ENCODE results near the gene INHBE.

DNA sequence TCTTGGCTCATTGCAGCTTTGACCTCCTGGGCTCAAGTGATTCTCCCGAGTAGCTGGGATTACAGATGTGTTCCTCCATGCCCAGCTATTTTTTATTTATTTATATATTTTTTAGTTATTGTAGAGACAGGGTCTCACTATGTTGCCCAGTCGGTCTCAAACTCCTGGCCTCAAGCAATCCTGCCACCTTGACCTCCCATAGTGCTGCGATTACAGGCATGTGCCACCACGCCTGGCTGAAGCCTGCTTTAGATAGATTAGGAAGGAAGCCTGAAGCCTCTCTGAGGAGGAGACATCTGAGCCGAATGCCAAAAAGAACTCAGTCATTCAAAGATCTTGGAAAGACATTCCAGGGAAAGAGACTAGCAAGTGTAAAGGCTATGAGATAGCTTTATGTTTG, 10.4 kb upstream of the INHBE start:
- TF ChIP-seq, protein P1, sequence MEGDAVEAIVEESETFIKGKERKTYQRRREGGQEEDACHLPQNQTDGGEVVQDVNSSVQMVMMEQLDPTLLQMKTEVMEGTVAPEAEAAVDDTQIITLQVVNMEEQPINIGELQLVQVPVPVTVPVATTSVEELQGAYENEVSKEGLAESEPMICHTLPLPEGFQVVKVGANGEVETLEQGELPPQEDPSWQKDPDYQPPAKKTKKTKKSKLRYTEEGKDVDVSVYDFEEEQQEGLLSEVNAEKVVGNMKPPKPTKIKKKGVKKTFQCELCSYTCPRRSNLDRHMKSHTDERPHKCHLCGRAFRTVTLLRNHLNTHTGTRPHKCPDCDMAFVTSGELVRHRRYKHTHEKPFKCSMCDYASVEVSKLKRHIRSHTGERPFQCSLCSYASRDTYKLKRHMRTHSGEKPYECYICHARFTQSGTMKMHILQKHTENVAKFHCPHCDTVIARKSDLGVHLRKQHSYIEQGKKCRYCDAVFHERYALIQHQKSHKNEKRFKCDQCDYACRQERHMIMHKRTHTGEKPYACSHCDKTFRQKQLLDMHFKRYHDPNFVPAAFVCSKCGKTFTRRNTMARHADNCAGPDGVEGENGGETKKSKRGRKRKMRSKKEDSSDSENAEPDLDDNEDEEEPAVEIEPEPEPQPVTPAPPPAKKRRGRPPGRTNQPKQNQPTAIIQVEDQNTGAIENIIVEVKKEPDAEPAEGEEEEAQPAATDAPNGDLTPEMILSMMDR (IDR thresholded peaks at IDR 0.05): no peak
- no peak for TF ChIP-seq POLR2A (IDR thresholded peaks at IDR 0.05)

Measured in body of pancreas (tissue), 4 donors.